Hematopoietic multipotent progenitor cell treated with erythropoietin and hydrocortisone succinate and interleukin-3 and kit ligand, for 6 days (in vitro differentiated cells): ENCODE data around the gene TMEM240.
A peak's percentile ranks its signal among the peaks of the same experiment; 100 is the strongest.
"Not testable (repeated sequence)": the region's sequence is repeated elsewhere in the genome, so short reads cannot be mapped to it uniquely, and the experiment has no call there.

ENCODE experiments used
- DNase-seq: peaks from one replicate; pipeline ENCODE4 v3.0.0-alpha.2; 2015

The TMEM240 gene

DNA sequence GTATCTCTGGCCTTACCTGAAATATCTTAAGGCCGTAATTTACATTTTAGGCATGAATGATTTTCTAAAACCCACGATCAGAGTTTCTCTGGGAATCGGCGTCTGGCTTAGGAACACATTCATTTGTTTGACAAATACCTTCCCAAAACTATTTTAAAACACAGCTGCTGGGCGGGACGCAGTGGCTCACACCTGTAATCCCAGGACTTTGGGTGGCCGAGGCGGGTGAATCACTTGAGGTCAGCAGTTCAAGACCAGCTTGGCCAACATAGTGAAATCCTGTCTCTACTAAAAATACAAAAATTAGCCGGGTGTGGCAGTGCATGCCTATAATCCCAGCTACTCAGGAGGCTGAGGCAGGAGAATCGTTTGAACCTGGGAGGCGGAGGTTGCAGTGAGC, 16.5 kb upstream of the TMEM240 start:
- not testable (repeated sequence) for DNase-seq

DNA sequence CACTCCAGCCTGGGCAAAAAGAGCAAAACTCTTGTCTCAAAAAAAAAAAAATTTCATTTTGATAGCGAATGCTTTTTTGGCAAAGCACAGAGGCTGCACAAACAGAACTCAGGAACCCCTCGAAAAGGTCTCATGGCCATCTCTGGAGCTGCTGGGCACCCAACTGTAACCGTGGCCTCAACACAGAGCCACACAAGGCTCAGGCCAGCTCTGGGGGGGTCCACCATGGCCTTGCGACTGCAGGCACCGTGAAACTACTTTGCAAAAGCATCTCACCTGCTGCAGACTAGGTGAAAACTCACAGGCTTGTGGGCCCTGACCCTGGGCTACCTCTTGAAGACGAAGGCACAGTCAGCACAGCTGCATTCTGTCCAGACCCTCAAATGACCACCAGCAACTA, 16.1 kb upstream of the TMEM240 start:
- DNase-seq, result no peak

DNA sequence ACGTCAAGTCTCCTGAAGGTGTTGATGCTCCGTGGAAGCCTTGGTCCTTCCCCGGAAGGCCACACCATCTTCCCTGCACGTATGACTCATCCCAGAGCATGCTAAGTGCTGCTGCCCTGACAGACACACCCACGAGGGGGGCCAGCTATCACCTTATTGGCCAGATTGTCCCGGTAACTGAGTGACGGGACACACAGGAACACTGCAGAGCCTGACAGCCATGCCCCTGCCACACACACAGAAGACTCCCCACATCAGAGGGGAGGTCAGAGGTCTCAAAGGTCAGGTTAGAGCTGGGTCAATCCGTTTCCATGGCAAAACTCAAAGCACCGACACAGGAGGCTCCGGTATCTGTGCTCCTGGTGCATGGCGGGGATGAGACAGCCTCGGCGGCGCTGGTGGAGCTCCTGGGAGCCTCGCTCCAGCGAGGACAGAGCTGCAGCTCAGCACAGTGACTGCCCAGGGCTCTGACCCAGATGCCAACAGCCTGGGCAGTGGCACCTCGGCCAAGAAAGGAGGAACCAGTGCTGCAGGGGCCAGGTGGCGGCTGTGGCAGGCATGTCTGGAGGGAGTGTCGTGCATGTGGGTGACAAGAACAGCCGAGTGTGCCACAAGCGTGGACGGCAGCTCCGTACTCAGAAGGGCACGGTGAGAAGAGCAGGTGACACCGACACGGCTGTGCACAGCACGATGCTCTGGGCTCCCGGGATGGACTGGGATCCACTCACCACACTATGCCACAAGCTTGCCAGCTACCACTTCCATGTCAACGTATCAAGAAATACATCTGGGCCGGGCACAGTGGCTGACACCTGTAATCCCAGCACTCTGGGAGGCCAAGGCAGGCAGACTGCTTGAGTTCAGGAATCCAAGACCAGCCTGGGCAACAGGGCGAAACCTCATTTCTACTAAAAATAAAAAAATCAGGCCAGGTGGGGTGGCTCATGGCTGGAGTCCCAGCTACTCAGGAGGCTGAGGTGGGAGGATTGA, 14.8 kb upstream of the TMEM240 start:
- DNase-seq, result no peak

DNA sequence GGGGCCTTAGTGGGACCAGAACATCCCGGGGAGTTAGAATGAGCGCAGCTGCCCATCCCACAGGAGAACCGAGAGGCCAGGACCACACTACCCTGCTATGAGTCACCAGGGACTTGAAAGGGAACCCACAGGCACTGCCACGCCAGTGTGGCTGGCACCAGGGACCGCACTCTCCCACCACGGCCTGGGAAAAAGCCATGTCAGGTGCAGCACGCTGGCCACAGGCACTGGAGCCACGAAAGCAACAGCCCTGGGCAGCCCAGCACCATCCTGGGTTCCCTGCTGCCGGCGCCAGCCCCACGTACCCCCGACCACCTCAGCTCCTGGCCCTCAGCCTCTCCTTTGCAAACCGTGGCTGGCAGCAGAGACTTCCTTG, 14.1 kb upstream of the TMEM240 start:
- DNase-seq, result no peak

DNA sequence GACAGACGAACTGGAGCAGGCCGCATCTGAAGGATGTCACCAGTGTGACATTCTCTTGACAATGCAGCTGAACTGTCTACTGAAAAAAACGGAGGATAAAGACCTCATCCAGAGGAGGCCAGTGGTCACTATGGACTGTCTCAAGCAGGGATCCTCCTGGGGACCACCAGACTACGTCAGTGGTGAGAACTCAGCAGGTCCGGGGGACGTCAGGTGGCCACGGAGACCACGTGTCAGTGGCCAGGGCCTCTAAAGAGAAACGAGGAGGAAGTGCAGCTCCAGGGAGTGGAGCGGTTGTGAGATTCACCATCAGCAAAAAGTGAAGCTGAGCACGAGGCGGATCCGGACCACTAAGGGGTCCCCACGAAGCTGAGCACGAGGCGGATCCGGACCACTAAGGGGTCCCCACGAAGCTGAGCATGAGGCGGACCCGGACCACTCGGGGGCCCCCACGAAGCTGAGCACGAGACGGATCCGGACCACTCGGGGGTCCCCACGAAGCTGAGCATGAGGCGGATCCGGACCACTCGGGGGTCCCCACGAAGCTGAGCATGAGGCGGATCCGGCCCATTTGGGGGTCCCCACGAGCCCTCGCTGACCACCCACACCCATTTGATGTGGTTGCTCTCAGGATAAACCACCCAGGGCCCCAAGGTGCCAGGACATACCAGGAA, 13.5 kb upstream of the TMEM240 start:
- DNase-seq, result no peak

DNA sequence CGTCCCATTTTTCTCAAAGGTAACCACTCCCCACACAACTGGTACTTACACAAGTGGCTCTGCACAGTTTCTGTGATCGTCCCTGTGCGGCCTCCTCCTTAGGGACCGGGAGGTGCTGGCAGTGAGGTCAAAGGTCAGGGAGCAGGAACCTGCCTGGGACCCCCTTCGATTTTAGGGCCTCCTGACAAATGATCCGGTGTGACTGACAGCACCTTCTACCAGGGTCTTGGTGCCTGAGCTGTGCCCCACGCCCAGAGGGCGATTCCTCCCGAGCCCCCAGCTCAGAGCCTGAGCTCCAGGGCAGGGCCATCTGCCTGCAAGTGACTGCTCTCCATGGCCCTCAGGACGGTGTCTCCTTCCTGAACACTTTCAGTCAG, 11.8 kb upstream of the TMEM240 start:
- no peak for DNase-seq

DNA sequence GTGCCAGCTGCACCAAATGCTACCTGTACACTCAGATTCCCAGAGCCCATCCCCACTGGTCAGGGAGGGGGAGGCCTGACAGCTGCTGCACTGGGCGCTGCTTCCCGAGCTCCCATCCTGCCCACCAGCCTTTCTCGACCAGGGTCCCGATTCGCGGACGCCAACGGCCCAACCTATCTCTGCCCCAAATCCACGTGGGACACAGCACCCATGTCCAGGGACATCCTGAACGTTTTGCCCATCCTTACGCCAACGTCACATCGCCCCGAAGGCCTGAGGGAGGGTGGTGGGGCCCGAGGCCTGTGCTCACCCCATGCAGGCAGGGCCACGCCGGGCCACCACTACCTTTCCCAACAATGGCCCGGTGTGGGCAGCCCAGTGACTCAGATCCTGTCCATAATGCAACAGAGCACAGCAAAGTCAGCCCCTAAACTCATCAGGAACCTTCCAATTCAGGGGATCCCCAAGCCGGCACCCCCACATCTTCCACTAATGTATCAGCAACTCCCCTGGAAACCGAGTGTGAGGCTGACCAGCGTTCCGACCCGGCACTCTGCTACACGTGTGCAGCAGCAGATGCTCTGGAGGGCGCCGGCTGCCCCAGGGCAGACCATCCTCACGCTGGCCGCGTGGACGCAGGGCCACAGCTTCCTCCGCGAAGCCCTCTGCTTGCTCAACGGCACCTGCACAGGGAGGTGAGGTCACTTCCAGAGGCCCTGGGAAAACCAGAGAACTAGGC, 11.3 kb upstream of the TMEM240 start:
- DNase-seq, result no peak

DNA sequence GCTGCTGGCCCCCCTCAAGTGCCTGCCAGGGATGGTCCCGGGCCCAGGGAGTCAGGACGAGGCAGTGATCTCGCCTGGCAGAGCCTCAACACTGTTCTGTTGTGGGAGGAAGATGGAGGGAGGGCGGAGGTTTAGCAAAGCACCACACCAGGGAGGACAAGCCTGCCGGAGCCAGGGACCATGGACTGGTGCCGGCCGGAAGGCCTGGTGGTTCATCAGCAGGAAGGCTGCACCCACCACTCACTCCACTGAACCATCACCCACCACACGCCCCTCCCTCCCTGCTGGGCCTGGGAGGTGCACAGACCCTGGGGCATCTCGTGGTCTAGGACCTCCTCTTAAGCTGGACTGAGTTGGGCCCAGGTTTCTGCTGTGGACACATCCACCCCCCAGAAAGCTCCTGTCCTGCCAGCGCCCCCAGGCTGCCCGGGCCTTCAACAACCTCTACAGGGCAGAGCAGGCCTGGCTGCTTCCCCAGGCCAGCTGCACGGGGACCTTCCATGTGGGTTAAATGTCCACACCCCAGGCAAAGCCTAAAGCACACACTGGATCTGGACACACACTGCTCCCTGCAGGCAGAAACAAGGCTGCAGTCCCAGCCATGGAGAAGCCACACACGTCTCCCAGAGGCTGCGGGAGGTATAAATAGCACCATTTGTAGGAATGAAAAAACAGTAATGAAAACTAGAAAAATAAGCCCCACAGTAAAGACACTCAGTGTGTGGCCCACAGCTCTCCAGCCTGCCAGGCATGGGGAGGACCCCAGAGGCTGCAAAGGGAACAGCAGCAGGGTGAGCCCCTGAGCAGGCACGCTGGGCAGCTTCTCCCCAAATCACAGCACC, 10.4 kb upstream of the TMEM240 start:
- DNase-seq, result peak; percentile 49

DNA sequence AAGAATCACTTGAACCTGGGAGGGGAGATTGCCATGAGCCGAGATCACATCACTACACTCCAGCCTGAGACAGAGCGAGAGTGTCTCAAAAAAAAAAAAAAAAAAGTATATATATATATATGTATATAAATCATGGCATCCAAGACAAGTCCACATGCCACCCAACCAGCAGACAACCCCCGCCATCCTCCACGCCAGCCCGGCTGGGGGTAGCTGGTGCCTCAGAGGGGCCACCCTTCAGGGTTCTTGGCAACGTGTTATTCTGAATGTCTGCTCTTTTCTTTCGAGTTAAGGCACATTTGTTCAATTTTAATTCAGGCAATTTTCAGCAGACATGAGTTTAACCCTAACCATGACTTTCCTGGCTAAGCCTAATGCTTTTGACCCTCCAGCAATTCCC, 9.7 kb upstream of the TMEM240 start:
- no peak for DNase-seq

DNA sequence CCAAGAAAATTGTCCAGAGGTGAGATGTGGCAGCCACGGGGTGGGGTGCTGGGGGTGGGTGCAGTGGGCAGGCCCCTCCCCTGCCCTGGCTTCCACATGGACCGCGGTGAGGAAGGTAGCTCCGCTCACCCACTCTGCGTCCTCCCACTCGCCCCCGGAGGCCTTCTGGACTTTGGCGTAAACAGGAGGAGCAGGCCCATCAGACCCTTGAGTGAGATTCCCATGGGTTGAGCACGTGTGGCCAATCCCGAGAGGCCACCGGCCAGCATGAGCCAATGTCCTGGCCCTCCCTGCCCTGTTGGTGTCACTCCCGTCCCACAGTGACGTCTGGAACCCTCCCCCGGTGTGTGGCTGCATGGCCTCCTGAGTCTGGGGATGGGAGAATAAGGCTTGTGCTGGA, 8.2 kb upstream of the TMEM240 start:
- no peak for DNase-seq

DNA sequence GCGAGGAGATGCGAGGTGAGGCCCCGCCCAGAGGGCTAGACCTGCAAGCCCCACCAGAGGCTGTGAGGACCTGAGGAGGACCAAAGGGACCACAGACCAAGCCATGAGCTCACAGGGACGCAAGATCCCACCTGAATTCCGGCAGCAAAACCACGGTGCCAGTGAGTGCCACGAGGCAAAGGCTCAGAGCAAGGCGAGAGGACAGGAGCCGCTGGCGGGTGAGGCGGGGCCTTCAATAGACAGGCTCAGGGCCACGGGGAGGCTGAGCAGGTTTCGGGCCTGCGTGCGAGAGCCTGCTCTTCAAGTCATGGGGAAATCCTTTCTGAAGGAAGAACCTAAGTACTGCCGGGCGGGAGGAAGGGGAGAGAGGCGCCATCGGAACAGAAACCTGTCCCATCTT, 7.1 kb upstream of the TMEM240 start:
- DNase-seq, result no peak

DNA sequence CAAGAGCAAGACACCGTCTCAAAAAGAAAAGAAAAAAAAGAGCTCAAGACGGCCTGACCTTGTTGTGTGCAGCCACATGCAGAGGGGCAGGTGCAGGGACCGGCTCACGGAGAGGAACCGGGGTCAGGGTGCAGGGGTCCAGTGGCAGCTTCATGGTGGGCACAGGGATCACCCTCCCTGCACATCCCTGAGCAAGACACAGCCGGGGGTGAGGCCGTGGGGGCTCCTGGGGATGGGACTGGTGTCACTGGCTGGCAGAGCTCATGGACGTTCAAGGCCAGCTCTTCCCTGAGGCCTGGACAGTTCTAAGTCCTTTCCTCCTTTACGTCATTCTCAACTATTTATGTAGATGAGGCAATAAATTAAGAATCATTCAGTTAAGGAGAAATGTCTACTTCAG, 6.6 kb upstream of the TMEM240 start:
- DNase-seq, result no peak

DNA sequence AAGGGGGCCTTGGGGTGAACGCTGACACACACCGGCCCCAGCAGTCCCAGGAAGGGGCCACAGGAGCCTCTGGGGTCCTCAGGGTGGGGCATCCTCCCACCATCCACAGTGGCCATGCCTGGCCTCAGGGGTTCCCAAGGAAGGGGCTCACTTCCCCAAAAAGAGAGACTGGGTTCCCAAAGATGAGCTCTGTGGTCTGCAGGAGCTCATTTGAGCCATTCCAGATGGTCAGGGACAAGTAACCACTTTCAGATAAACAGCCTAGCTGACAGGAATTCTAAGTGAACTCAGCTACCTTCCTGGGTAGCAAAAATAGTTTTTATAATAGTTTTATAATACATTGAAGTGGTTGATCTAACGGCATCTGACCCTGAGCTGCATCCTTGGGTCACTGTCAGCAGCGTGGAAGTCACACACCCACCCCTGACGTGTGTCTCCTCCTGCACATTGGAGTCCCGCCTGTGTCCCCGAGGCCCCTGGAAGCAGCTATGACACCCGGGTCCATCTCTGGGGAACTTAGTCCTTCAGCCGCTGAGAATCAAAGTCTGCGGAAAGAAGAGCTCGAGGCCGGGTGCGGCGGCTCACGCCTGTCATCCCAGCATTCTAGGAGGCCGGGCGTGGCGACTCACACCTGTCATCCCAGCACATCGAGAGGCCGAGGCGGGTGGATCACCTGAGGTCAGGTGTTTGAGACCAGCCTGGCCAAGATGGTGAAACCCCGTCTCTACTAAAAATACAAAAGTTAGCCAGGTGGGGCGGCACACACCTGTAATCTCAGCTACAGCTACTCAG, 5.7 kb upstream of the TMEM240 start:
- DNase-seq, result no peak

DNA sequence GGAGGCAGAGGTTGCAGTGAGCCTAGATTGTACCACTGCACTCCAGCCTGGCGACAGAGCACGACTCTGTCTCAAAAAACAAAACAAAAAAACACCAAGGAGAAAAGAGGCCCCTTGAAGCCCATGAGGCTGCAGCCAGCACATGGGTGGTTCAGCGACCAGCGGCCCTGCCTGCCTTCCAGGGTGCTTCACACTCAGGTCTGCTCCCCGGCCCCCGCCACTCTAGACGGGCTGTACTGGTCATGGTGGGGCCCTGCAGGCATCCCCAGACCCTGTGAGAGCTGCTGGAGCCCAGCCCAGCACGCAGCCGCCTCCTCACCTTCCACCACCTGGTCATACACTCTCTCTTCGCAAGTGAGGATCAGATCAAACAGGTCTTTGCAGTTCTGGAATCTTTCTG, 4.1 kb upstream of the TMEM240 start:
- no peak for DNase-seq

DNA sequence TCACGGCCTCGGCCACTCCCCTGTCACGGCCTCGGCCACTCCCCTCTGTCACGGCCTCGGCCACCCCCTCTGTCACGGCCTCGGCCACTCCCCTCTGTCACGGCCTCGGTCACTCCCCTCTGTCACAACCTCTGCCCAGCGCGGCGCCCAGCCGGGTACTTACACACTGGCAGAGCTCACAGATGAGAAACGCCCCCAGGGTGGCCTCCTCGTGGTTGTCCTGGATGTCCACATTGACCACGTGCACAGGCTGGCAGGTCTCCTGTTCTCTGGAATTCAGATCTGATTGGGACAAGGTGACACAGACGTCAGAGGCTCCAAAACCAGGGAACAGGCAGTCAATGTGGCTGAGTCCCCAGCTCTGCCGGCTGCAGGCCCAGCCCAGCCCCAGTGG, 3.3 kb upstream of the TMEM240 start:
- DNase-seq, result no peak

DNA sequence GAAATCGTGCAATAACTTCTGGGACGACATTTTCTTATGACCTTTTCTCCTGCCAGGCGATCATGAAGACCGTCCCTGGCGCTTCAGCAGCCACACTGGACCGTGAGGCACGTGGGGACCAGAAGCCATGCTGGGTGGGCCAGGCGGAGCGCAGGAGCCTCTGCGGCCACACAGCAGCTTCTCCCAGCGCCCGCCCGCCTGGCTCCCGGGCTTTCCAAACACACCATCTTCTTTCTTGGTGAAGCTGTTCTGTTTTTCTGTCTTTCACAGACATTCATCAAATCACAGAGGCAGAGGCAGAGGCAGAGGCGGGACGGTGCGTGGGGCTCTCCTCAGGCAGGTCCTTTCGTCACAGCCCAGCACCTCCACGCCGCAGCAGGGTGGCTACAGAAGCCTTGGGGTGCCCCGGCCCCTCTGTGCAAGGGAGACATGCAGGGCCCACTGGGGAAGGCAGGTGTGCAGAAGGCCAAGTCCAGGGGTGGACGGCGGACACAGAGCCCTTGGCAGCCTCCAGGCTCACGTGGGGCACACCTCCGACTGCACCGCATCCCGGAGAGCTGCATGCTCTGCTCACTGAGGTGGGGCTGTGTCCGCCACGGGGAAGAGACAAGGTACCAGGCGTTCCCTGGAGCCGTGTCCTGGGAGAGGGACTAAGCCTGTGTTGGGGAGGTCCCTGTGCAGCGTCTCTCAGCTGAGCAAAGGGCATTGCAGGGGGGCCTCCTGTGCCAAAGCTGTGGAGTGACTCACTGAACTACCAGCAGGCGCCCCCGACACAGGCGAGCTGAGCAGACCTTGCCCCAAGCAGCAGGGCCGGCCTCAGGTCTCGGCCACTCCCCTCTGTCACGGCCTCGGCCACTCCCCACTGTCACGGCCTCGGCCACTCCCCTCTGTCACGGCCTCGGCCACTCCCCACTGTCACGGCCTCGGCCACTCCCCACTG, 2.6 kb upstream of the TMEM240 start:
- DNase-seq, result no peak

DNA sequence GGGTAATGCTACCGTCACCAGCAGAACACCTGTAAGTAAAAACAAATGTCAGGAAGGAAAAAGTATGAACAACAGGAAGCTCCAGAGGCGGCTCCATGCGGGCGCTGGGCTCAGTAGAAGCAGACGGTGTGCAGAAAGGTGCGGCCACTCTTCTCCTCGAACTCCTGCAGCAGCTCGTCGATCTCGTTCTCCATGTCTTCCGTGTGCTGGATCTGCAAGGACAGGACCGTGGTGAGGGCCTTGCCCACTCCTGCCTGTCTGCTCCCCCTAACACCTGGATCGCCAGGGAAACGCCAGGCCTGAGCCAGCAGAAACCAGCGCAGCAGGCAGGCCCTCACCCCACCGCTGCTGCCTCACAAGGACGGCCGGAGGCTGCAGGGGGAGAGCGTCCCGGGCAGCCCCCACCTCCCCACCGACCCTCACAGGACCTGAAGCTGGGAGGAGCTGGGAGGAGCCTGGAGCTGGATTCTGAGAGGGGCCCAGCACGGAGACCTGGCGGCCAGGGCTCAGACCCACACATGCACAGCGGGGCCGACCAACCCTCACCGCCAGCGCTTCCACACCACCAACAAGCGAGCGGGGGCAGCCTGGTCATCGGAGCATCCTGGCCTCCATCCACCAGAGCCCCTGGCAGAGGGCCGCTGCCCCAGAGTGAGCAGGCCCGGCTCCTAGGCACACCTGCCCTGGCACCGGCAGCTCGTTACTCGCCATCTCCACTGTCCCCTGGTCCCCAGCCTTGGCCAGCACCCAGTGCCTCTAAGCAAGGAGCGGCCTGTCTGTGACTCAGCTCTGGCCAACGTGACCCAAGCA, 1.7 kb upstream of the TMEM240 start:
- DNase-seq, result no peak

DNA sequence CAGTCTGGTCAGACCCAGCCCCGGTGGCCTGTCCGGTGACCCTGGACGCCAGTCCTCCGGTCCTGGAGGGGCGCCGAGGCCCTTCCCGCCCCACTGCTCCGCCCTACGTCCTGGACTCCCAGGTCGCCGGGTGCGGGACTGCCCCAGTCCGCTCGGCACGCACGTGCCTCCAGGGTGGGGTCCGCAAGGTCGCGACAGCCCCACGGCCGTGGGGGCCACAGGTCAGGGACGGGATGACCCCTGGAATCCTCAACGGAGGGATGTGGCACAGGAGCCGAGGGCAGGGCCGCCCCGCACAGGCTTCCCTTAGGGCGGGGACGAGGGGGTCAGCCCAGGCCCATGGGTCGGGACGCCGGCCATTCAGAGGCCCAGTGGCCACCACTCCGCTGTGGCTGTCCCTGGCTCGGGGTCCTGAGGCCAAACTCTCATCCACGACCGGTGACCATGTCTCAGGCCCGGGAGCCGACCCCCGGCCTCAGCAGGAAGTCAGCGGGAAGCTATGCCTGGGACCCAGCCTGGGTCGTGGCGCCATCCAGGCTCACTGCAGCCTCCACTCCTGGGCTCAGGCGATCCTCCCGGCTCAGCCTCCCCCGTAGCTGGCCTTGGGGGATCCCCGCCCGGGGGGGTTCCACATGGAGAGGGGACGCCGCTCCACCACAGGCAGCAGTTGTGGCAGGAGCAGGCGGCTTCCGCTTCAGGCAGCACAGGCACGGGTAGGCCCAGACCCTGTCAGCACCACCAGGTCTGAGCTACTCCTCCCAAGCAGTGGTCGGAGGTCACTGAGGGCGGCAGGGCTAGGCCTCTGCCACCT, 599 bp upstream of the TMEM240 start:
- no peak for DNase-seq
